ENCODE measurements around the gene MYO3B. TPM values are rescaled to one million over a fixed set of nuclear protein-coding genes. Genes with fewer than 3 reads are reported as not detected.

Gene MYO3B
- total RNA-seq, 4 donors from 2014 or later = not detected

- ATAC-seq (ENCODE audit: low FRiP score) (no peak), DNase-seq (ENCODE audit: low spot score) (no peak)
- TF ChIP-seq, protein P1, sequence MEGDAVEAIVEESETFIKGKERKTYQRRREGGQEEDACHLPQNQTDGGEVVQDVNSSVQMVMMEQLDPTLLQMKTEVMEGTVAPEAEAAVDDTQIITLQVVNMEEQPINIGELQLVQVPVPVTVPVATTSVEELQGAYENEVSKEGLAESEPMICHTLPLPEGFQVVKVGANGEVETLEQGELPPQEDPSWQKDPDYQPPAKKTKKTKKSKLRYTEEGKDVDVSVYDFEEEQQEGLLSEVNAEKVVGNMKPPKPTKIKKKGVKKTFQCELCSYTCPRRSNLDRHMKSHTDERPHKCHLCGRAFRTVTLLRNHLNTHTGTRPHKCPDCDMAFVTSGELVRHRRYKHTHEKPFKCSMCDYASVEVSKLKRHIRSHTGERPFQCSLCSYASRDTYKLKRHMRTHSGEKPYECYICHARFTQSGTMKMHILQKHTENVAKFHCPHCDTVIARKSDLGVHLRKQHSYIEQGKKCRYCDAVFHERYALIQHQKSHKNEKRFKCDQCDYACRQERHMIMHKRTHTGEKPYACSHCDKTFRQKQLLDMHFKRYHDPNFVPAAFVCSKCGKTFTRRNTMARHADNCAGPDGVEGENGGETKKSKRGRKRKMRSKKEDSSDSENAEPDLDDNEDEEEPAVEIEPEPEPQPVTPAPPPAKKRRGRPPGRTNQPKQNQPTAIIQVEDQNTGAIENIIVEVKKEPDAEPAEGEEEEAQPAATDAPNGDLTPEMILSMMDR (IDR thresholded peaks at IDR 0.05) = no peak
Measured at GRCh38 chr2:170305711-170306110, 127.8 kb downstream of the MYO3B start.

DNA sequence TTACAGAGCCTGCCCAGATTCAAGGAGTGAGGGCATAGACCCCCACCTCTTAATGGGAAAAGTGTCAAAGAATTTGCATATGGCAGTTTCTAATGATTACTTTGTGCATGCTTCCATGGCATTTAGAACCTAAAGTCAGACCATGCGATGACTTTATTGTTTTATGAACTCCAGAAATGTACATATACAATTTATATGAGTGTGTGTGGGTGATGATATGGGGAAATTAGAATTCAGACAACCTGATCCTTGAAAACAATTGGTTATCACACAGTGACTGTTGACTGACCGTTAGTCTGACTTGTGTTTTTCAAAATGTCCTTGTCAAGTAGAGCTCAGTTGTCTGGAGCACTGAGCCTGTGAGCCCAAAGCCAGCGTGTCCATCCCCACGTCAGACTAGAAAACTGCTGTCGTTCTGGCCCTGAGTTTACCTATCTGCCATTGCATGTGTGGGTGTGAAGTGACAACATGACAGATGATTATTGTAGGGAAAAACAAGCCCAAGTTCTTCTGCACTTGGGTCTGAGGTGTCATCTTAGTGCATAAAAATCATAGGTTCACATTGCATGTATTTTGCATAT lies 128.4 kb downstream of the MYO3B start:
- ATAC-seq (ENCODE audit: low FRiP score) (no peak), DNase-seq (ENCODE audit: low spot score) (no peak)
- TF ChIP-seq, protein P1 (IDR thresholded peaks at IDR 0.05) = no peak

- ATAC-seq (ENCODE audit: low FRiP score) (no peak), DNase-seq (ENCODE audit: low spot score) (no peak)
- TF ChIP-seq, protein P1 (IDR thresholded peaks at IDR 0.05) = no peak
Measured at GRCh38 chr2:170307052-170307451, 129.1 kb downstream of the MYO3B start.

DNA sequence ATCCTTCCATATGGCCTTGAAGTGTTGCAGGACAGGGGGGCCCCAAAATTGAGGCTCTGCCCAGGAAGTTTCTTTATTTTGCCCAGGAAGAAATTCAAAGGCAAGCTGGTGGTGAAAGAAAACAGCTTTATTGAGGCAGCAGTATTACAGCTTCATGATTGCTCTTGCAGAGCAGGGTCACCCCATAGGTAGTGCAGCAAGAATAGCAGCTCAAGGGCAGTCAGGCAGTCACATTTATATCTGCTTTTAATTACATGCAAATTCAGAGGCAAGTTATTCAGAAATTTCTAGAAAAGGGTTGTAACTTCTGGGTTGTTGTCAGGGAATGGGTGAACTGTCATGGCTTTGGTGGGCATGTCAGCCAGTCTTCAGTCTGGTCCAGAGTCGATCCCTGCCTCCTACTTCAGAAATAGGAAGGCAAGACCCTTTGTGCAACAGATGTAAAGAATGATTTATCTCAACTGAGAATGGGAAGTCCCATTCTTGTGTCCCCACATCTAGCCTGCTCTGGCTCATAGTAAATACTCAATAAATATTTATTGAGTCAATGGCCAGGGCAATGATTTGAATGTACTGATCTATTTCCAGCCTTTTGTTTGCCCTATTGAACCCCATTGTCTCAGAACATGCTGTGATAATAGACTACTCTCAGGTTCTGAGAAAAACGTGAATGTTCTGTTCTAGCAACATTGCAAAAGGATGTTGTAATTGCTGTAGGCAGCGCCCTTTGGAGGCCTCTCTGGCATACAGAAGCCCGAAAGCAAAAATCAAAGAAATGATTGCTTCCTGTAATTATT lies 129.8 kb downstream of the MYO3B start:
- TF ChIP-seq, protein P1 (IDR thresholded peaks at IDR 0.05) = no peak
- DNase-seq (ENCODE audit: low spot score) = no peak
- ATAC-seq (ENCODE audit: low FRiP score) = no peak

- TF ChIP-seq, protein P1 (IDR thresholded peaks at IDR 0.05) = no peak
- DNase-seq (ENCODE audit: low spot score) = no peak
- no peak for ATAC-seq (ENCODE audit: low FRiP score)
Measured at GRCh38 chr2:170310876-170311502, 133.0 kb downstream of the MYO3B start.

DNA sequence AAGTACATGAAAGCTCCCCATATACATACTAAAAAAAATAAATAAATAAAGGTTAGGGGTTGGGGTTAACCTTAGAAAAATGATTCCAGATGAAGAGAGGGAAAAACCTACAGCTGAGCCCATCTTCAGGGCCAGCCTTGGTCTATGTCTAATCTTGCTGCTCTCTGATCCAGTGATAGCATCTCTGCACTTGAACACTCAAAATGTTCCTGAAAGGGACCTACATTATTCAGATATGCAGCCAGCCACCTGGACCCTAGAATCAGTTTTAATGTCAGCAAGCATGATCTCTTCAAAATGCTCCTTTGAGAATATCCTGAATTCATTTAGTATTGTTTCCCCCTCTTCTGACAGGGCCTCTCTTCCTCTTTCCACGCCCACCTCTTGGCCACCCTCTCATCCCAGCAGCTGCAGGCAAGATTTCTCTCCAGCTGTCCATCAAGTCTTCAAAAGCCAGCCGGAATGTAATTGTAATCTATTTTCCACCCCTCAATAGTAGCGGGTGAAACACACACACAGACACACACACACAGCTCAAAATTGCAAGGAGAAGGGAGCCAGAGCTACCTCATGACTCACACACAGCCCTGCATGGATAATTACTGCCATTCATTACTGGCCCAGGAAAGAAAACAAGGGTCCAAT lies 135.5 kb downstream of the MYO3B start:
- no peak for ATAC-seq (ENCODE audit: low FRiP score)
- TF ChIP-seq, protein P1 (IDR thresholded peaks at IDR 0.05) = no peak
- DNase-seq (ENCODE audit: low spot score) = no peak
